ENCODE results near the gene PCDH17.

- TF ChIP-seq POLR2A (IDR thresholded peaks at IDR 0.05) (no peak), CTCF (IDR thresholded peaks at IDR 0.05) (no peak), EP300 (IDR thresholded peaks at IDR 0.05) (no peak)
These were observed 41.7 kb downstream of the PCDH17 start for GRCh38 chr13:57673197-57673596.
